ENCODE results near the gene HMX3.

DNA sequence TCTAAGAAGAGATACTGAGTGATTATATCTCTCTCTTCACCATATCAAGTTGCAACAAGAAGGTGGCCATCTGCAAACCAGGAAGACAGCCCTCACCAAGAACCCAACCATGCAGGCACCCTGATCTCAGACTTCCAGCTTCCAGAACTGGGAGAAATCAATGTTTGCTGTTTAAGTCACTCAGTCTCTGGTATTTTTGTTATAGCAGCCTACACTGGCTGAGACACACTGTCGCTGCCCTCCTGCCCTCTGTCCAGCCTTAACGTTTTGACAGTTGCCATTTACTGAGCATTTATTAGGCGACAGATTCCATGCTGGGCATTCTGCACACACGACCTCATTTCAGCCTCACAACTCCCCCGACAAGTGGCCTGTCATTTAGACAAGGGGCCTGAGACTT, 9.5 kb upstream of the HMX3 start:
- TF ChIP-seq POLR2A (IDR thresholded peaks at IDR 0.05): no peak
- TF ChIP-seq, protein P1, sequence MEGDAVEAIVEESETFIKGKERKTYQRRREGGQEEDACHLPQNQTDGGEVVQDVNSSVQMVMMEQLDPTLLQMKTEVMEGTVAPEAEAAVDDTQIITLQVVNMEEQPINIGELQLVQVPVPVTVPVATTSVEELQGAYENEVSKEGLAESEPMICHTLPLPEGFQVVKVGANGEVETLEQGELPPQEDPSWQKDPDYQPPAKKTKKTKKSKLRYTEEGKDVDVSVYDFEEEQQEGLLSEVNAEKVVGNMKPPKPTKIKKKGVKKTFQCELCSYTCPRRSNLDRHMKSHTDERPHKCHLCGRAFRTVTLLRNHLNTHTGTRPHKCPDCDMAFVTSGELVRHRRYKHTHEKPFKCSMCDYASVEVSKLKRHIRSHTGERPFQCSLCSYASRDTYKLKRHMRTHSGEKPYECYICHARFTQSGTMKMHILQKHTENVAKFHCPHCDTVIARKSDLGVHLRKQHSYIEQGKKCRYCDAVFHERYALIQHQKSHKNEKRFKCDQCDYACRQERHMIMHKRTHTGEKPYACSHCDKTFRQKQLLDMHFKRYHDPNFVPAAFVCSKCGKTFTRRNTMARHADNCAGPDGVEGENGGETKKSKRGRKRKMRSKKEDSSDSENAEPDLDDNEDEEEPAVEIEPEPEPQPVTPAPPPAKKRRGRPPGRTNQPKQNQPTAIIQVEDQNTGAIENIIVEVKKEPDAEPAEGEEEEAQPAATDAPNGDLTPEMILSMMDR (IDR thresholded peaks at IDR 0.05): no peak
